NB4 (cell line): Measurements from ENCODE around the gene E2F3.

Experiments used
- MYC ChIP-seq: IDR thresholded peaks from 2 replicates; pipeline ENCODE4 v1.6.1; 2011; ENCODE audit warnings: low read depth, low read length
- POLR2A ChIP-seq: IDR thresholded peaks from 2 replicates; pipeline ENCODE4 v1.6.1; 2011; ENCODE audit warnings: mild to moderate bottlenecking; ENCODE audit not compliant: insufficient read length; ENCODE audit errors: extremely low read depth
- TF ChIP-seq, protein P1 (sequence below): IDR thresholded peaks from one replicate; pipeline ENCODE4 v1.5.1; 2012; ENCODE audit warnings: low read depth, low read length

DNA sequence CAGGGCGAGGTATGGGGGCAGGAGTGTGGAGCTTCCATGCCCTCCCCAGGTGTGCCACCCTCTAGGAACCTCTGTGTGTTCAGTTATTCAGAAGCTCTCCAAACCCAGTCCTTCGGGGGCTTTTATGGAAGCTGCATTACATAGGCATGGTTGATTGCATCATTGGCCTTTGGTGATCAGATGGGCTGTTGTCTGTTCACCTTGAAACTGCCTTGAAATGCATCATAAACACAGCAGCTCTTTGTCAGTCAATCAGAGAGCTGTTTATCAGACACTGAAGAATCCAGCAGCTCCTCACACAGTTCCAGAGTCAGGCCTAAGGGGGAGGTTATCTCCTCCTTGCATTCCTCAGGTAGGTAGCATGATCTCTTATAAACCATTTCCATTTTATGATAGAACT is 62.4 kb downstream of the E2F3 start:
- TF ChIP-seq POLR2A (no peak), MYC (no peak)
- TF ChIP-seq, protein P1, sequence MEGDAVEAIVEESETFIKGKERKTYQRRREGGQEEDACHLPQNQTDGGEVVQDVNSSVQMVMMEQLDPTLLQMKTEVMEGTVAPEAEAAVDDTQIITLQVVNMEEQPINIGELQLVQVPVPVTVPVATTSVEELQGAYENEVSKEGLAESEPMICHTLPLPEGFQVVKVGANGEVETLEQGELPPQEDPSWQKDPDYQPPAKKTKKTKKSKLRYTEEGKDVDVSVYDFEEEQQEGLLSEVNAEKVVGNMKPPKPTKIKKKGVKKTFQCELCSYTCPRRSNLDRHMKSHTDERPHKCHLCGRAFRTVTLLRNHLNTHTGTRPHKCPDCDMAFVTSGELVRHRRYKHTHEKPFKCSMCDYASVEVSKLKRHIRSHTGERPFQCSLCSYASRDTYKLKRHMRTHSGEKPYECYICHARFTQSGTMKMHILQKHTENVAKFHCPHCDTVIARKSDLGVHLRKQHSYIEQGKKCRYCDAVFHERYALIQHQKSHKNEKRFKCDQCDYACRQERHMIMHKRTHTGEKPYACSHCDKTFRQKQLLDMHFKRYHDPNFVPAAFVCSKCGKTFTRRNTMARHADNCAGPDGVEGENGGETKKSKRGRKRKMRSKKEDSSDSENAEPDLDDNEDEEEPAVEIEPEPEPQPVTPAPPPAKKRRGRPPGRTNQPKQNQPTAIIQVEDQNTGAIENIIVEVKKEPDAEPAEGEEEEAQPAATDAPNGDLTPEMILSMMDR: no peak
